ENCODE data around the gene MAB21L3.
A peak's percentile ranks its signal among the peaks of the same experiment; 100 is the strongest.

The MAB21L3 gene

DNA sequence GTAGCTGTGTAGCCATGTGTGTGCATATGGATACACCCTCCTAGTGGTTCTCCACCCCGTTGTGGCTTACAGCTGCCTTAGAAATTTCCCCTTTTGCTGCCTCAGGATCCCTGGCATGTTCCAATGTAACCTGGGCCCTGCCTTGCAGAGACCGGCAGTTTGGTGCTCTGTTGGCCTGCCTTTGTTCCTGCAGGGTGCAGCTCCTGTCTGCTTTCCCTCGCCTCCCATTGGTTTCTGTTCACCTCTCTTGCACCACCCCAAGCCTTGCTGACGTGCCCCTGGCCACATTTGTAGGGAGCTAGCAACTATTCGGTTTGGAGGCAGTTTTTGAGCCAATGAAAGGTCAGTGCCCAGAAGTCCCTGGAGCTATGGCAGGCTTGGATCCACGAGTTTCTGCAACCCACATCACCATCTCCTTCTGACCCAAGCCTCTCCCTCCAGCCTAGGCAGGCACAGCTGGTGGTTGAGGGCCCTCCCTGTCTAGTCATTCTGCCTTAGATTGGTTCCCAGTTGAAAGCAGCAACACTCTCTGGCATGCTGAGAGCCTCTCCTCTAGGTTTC, 54.9 kb downstream of the MAB21L3 start:
- DNase-seq (ENCODE audit: low spot score): no peak

DNA sequence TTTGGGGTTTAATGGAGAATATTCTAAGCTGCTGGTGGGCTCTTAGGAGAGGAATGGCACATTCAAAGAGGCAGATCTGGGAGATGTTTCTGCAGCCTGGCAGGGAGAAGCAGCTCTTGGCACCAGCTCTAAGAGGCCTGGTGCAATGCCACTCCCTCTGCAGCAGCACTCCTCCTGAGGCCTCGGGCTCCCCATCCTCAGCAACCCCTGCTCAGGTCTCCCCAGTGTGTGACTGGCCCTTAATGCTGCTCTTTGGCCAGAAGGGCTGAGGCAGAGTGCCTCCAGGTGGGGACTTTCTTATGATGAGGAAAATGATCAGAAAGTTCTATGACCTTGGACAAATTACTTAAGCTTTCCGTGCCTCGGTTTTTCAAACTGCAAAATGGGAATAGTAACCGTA, 55.5 kb downstream of the MAB21L3 start:
- DNase-seq (ENCODE audit: low spot score): no peak

DNA sequence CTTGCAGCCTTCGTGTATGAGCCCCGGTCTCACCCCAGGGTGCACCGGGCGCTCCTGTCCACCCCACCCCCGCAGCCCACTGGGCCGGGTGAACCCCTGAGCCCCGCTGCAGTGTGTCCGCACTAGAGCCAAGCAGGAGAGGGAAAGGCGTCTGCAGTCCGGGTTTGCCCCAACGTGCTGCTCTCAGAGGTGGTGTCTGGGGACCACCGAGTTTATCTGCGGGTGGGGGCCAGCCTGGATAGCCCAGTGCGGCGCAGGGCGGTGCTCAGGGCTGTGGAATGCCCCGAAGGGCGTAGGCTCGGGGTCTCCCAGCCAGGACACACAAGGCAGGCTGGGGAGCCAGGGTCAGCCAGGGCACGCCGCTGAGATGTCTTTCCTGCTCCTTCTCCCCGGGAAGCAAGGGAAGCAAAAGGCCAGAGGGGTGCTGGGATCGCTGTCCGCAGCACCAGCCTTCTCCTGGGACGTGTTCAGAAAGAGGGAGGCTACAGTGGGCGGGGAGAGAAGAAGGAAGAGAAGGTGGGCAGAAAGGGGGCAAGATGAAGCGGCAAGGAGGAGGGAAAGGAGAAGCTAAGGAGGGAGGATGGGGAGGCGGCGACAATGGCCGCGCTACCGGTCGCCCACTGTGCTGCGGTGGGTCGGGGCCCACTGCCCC, 56.6 kb downstream of the MAB21L3 start:
- no peak for DNase-seq (ENCODE audit: low spot score)

DNA sequence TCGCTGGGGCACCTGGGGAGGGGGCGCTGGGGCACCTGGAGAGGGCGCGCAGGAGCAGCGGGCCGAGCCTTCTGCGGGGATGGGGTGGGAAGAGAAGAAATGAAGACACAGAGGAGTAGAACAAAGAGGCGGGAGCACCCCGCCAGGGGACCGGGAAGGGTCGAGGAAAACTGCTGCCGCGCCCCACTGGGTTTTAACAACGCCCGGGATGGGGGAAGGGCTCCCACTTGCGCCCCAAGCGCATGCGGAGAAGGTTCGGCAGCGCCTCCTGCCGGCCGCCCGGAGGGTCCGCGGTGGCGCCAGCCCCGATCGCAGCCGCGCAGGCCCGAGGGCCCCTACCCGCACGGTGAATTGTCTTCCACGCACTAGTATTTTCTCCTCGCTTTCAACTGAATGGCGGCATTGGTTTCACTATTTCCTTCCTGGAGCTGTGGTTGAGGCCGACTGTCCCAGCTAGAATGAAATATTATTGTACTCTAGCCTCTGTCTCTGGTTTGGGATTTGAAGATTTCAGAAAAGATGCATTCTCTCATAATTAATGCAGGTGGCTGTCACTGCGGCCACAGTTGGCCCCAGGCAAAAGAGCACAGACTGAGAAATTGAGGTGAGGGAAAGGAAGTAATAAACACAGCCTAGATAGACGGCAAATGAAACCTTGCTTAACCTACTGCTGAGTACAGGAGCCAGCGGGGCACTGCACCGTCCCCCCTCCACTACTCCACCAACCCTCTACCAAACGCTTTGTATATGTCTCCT, 57.3 kb downstream of the MAB21L3 start:
- DNase-seq (ENCODE audit: low spot score): peak; percentile 34

DNA sequence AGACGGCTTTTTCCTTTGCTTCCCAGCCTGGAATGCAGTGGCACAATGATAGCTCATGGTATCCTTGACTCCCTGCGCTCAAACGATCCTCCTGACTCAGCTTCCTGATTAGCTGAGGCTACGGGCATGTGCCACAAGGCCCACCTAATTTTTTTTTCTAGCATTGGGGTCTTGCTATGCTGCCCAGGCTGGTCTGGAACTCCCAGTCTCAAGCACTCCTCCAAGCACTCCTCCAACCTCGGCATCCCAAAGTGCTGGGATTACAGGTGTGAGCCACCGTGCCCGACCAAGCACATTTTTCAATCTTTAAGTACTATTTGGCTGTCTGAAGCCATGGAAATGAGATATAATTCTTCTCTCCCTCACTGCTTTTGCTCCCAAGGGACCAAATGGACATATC, 58.7 kb downstream of the MAB21L3 start:
- DNase-seq (ENCODE audit: low spot score): no peak

DNA sequence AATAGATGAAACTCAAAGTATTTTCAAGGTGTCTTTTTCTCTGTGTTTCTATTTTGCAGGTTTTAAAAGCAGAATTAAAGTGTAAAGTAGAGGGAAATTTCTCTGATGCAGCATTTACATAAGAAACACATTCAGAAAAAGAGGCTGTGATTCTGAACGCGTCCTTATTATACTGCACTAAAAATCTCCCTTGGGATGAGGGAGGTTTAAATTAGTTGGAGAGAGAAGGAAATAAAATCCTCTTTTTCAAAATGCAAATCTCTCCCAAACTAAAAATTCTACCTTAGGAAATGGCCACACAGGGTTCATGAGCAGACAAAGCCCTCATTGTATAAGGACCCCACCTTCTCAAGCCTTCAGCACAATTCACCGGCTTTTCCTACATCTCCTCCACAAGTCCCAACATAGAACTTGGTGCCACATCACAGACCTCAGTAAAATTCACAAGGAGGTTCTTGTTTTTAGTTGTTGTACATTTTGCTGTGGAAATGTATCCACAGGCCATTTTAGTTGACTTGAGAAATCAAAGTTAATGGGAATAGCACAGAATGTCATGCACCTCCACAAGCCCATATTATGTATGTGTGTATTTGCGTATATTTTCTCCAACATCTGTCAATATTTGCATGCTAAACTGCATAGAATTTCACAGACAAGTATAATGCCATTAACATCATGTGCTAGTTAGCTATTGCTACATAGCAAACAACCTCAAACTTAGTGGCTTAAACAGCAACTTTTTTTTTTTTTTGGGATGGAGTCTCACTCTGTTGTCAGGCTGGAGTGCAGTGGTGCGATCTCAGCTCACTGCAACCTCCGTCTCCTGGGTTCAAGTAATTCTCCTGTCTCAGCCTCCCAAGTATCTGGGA, 59.8 kb downstream of the MAB21L3 start:
- no peak for DNase-seq (ENCODE audit: low spot score)

DNA sequence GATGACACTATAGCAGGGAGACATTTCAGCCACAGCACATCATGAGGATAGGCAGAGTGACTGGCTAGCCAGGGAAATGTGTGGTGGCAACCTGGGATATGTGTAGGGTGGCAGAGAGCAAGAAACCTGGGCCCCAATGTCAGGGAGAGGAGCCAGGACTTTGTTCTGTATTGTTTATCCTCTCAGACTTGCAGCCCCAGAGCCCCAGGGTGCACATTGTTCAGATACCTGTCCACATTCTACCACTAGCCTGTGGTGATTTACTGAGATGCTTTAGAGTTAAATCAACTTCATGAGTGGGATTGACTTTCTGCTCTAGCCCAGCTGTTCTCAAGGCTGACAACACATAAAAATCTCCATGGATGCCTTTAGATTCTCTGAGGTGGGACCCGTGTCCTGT, 61.5 kb downstream of the MAB21L3 start:
- no peak for DNase-seq (ENCODE audit: low spot score)

DNA sequence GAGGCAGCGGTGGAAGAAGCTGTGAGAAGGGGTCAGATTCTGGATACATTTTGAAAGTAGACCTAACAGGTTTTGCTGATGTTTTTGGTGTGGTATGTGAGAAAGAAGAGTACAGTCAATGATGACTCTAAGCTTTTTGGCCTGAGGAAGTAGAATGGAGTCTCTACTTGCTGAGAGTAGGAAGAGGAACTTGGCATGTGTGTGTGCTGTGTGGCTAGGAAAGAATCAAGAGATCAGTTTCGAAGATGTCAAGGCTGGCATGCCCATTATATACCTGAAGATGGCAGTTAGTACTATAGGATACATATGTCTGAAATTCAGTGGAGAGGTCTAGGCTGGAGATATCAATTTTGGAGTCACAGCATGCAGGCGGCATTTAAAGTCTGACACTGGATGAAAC, 64.4 kb downstream of the MAB21L3 start:
- DNase-seq (ENCODE audit: low spot score): no peak

DNA sequence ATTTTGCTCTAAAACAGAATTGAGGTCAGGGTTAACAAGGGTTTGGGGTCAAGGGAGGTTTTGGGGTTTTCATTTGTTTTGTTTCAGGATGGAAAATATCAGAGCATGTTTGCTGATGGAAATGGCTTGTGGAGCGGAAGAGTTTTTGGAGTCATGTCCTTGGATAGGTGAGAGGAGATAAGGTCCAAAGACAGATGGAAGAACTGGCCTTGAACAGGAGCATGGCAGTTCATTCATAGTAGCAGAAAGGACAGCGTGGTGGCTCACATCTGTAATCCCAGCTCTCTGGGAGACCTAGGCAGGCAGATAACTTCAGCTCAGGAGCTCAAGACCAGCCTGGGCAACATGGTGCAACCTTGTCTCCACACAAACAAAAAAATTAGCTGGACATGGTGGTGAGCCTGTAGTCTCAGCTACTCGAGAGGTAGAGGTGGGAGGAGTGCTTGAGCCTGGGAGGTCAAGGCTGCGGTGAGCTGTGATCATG, 65.1 kb downstream of the MAB21L3 start:
- no peak for DNase-seq (ENCODE audit: low spot score)

DNA sequence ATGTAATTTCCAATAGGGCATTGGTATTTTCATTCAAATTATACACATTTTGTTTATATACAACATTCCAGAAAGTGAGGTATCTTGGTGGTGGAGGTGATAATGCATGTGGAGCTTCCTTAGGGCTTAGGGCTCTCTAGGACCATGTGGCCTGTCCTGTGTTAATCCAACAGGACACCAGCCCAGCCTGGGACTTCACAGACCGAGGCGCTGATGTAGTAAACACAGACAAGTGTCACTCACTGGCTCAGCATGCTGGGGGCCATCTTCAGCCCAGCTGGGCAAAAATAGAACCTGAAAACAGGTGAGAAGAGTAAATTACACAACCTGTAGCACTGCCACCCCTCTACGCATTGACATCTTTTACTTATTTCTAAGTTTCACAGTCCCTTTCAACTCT, 66.7 kb downstream of the MAB21L3 start:
- no peak for DNase-seq (ENCODE audit: low spot score)

DNA sequence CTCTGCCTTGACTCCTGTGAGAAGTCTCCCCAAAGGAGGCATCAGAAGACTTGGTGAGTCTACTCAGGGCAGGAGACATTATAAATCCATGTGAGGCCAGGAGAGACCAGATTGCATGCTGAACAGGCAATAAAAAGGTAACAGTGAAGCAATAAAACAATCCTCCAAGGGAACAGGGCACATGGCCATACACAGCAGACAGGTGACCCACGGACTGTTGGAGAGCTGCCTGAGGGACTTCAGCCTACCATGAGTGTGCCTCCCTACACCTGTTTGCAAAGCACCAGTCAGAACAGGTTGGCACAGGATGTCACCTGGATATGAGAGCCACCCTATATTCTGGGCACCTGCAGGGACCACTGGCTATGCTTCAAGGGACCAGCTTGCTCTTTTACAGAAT, 67.6 kb downstream of the MAB21L3 start:
- no peak for DNase-seq (ENCODE audit: low spot score)

DNA sequence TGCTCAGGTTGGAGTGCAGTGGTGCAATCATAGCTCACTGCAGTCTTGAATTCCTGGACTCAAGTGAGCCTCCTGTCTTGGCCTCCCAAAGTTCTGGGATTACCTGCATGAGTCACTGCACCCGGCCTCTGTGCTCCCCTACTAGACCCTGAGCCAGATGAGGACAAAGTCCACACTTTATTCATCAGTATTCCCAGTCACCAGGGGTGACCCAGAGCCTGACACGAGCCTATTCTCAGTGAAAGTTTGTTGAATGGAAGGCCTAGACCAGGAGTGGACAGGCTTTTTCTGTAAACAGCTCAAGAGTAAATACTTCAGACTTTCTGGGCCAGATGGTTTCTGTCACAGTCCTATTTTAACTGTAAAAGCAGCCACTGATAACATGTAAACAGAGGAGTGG, 68.2 kb downstream of the MAB21L3 start:
- no peak for DNase-seq (ENCODE audit: low spot score)

DNA sequence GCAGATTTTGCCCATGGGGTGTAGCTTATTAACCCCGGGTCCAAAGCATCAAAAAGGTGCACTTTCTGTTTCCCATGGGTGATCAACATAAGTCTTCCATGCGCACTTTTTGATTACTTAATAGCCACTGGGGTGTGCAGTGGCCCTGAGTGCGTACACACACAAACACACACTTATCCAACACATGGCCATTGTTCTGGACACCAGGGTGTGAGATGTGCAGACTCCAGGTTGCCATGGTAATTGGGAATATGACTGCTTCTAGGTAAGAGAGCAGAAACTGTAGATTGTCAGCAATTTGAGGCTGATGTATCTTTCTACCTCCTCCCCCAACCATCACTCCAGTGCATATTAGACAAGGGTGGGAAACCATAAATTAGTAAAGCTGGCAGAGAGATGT, 68.8 kb downstream of the MAB21L3 start:
- DNase-seq (ENCODE audit: low spot score): no peak

DNA sequence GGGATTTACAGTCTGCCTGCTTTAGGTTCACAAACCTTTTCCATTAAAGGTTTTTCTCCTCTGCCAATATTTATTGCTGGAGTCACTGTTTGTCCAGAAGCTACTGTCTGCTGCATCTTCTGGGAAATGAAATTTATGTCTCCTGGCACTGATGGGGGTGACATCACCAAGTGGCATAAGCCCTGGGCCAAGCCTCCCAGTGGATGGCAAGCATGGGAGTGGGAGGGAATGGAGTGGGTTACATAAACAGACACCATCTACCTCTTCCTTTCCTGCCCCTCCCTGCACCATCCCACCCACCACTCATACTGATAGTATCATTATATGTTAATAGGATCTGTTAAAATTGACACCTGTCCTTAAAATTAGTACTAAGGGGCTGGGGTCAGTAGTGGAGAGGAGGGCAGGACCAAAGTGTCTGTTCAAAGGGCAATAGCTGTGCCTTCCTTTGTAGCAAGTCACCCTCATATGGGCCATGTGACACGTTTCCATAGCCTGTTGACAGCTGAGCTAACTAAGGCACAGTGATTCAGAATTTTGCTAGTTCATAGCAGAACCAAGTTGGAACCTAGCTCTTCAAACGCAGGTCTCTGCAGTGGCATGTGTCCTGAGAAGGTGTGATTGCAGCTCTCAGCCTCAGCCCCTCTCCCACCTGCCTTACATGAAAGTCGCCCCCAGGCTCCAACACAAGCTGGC, 71.0 kb downstream of the MAB21L3 start:
- DNase-seq (ENCODE audit: low spot score): no peak

All from D341Med (cell line).